ENCODE results near the gene GCK.

Gene GCK

DNA sequence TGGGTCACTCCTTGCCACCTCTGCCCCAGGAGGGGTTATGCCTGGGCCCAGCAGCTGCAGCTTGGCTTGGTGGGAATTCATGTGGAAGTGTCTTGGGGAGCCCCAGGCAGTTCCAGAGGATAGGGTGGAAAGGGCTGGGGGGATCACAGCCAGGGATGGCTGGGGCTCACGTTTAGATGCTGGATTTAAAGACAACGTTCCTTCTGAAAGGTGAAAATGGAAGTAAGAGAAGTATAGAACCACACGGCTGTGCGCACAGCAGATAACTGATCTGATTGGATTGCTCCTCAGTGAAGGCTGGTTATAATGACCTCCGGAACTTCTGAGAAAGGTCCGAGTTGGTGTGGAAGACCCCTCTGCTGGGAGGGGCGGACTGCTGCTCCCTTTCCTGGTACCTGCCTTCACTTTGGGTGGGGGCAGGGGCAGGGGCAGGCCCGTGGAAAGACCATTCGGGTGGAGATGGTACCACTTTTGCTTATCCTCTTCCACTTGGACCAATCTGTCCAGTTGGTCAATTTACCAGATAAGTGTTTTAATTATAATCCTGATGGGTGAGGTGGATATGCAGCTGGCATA, 40.2 kb downstream of the GCK start:
- TF ChIP-seq, protein P1, sequence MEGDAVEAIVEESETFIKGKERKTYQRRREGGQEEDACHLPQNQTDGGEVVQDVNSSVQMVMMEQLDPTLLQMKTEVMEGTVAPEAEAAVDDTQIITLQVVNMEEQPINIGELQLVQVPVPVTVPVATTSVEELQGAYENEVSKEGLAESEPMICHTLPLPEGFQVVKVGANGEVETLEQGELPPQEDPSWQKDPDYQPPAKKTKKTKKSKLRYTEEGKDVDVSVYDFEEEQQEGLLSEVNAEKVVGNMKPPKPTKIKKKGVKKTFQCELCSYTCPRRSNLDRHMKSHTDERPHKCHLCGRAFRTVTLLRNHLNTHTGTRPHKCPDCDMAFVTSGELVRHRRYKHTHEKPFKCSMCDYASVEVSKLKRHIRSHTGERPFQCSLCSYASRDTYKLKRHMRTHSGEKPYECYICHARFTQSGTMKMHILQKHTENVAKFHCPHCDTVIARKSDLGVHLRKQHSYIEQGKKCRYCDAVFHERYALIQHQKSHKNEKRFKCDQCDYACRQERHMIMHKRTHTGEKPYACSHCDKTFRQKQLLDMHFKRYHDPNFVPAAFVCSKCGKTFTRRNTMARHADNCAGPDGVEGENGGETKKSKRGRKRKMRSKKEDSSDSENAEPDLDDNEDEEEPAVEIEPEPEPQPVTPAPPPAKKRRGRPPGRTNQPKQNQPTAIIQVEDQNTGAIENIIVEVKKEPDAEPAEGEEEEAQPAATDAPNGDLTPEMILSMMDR (IDR thresholded peaks at IDR 0.05; ENCODE audit: insufficient read depth, low read length, poor library complexity, severe bottlenecking), result no peak
- TF ChIP-seq EZH2phosphoT487 (conservative IDR thresholded peaks at IDR 0.05; ENCODE audit: low read length), result no peak
- H3K9me3 ChIP-seq (ENCODE audit: insufficient read depth, low read length), result no peaks in the 10 kb centered on the region
- no peaks in the 10 kb centered on the region for H3K27me3 ChIP-seq (ENCODE audit: low read length)
- H2AFZ ChIP-seq (ENCODE audit: low read depth, low read length, severe bottlenecking), result no peak overlapping the region
- no peaks in the 10 kb centered on the region for H3F3A ChIP-seq (ENCODE audit: insufficient read depth)
- no peaks in the 10 kb centered on the region for H3K36me3 ChIP-seq (ENCODE audit: low read length)
- no peak overlapping the region for H3K9ac ChIP-seq (ENCODE audit: low read length)
- no peak overlapping the region for H3K4me2 ChIP-seq (ENCODE audit: low read depth, low read length, poor library complexity, severe bottlenecking)
- H3K27ac ChIP-seq (ENCODE audit: low read depth, low read length), result no peak overlapping the region
- H3K9me2 ChIP-seq (replicated peaks; ENCODE audit: insufficient read depth, low read length), result no peaks in the 10 kb centered on the region
- no peak overlapping the region for H3K4me3 ChIP-seq (ENCODE audit: insufficient read depth, low read length, poor library complexity, severe bottlenecking)
- no peaks in the 10 kb centered on the region for H3K79me2 ChIP-seq (ENCODE audit: insufficient read depth, low read length)
- H4K20me1 ChIP-seq (ENCODE audit: low read depth, low read length), result no peaks in the 10 kb centered on the region

DNA sequence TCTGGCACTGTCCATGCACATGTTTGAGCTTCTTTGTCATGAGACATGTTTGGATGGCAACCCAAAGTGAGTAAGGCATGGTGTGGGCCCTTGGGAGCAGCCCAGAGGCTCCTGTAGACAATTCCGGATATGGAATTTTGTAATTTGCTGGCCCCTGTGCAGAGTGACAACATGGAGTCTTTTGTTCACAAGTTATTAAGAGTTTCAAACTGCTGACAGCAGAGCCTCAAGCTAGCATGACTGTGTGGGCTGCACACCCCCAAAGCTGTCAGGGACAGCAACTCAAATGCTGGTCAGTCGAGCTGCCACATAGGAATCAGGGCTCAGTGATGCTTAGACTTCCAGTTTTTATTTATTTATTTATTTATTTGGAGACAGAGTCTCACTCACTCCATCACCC, 41.1 kb downstream of the GCK start:
- no peak overlapping the region for H3K4me2 ChIP-seq (ENCODE audit: low read depth, low read length, poor library complexity, severe bottlenecking)

DNA sequence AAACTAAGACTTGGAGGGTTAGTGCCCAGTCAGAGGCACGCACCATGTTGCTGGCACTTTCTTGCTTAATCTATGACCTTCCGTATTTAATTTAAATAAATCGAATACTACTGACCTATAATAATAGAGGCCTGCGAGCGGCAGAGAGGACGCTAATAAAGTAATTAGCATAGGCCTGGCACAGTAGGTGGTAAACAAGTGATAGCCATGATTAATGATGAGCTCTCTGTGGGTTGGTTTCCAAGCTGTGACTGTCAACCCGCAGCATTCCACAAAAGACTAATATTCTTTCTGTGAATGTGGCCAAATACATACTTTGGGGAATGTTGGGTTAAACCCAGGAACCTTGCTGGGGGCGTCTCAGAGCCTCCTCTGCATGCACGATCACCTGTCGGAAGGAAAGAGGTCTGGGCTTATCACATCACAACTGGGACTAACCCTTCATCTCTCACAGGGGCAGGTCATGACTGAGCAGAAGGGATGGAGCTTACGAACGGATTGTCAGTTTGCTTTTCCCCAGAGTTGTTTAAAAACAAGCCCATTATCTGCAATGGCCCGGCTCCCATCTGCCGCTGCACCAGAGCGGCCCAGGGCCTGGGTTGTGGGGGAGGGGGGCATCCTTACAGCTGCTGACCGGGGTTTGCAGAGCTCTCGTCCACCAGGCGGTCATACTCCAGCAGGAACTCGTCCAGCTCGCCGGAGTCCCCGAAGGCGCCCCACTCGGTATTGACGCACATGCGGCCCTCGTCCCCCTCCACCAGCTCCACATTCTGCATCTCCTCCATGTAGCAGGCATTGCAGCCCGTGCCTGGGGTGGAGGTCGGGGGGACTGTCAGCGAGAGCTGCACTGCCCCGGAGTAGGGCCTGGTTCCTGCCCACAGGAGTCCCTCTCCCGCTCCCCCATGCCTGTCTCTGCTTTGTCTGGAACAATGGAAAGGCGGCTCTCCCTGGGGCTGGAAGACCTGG, 41.9 kb downstream of the GCK start:
- Histone ChIP-seq H3K9me3 (ENCODE audit: insufficient read depth, low read length) (no peaks in the 10 kb centered on the region), H3K4me3 (ENCODE audit: insufficient read depth, low read length, poor library complexity, severe bottlenecking) (no peak overlapping the region), H3K27ac (ENCODE audit: low read depth, low read length) (no peak overlapping the region), H3K27me3 (ENCODE audit: low read length) (no peaks in the 10 kb centered on the region), H3K4me2 (ENCODE audit: low read depth, low read length, poor library complexity, severe bottlenecking) (no peak overlapping the region), H4K20me1 (ENCODE audit: low read depth, low read length) (no peaks in the 10 kb centered on the region), H2AFZ (ENCODE audit: low read depth, low read length, severe bottlenecking) (no peak overlapping the region), H3K9ac (ENCODE audit: low read length) (no peak overlapping the region), H3K36me3 (ENCODE audit: low read length) (no peaks in the 10 kb centered on the region), H3F3A (ENCODE audit: insufficient read depth) (no peaks in the 10 kb centered on the region), H3K9me2 (replicated peaks; ENCODE audit: insufficient read depth, low read length) (no peaks in the 10 kb centered on the region), H3K79me2 (ENCODE audit: insufficient read depth, low read length) (no peaks in the 10 kb centered on the region)
- TF ChIP-seq, protein P1 (IDR thresholded peaks at IDR 0.05; ENCODE audit: insufficient read depth, low read length, poor library complexity, severe bottlenecking), result no peak
- TF ChIP-seq EZH2phosphoT487 (conservative IDR thresholded peaks at IDR 0.05; ENCODE audit: low read length), result no peak

More for the DNA sequence above, 41.1 kb downstream of the GCK start:
- TF ChIP-seq EZH2phosphoT487 (conservative IDR thresholded peaks at IDR 0.05; ENCODE audit: low read length), result no peak
- TF ChIP-seq, protein P1 (IDR thresholded peaks at IDR 0.05; ENCODE audit: insufficient read depth, low read length, poor library complexity, severe bottlenecking), result no peak
- Histone ChIP-seq H2AFZ (ENCODE audit: low read depth, low read length, severe bottlenecking) (no peak overlapping the region), H3K79me2 (ENCODE audit: insufficient read depth, low read length) (no peaks in the 10 kb centered on the region), H3K27ac (ENCODE audit: low read depth, low read length) (no peak overlapping the region), H3K27me3 (ENCODE audit: low read length) (no peaks in the 10 kb centered on the region), H3K9me2 (replicated peaks; ENCODE audit: insufficient read depth, low read length) (no peaks in the 10 kb centered on the region), H3K36me3 (ENCODE audit: low read length) (no peaks in the 10 kb centered on the region), H4K20me1 (ENCODE audit: low read depth, low read length) (no peaks in the 10 kb centered on the region), H3K9me3 (ENCODE audit: insufficient read depth, low read length) (no peaks in the 10 kb centered on the region), H3K9ac (ENCODE audit: low read length) (no peak overlapping the region), H3F3A (ENCODE audit: insufficient read depth) (no peaks in the 10 kb centered on the region), H3K4me3 (ENCODE audit: insufficient read depth, low read length, poor library complexity, severe bottlenecking) (no peak overlapping the region)
